DMS53 treated with DMSO at 0.1 percent for 48 hours (cell line): ENCODE data around the gene TMEM270.

ENCODE experiments used
- DNase-seq: peaks from one replicate; lab custom pipeline; 2025; ENCODE audit not compliant: unreplicated experiment; lab: John Stamatoyannopoulos, UW

TMEM270 gene

DNA sequence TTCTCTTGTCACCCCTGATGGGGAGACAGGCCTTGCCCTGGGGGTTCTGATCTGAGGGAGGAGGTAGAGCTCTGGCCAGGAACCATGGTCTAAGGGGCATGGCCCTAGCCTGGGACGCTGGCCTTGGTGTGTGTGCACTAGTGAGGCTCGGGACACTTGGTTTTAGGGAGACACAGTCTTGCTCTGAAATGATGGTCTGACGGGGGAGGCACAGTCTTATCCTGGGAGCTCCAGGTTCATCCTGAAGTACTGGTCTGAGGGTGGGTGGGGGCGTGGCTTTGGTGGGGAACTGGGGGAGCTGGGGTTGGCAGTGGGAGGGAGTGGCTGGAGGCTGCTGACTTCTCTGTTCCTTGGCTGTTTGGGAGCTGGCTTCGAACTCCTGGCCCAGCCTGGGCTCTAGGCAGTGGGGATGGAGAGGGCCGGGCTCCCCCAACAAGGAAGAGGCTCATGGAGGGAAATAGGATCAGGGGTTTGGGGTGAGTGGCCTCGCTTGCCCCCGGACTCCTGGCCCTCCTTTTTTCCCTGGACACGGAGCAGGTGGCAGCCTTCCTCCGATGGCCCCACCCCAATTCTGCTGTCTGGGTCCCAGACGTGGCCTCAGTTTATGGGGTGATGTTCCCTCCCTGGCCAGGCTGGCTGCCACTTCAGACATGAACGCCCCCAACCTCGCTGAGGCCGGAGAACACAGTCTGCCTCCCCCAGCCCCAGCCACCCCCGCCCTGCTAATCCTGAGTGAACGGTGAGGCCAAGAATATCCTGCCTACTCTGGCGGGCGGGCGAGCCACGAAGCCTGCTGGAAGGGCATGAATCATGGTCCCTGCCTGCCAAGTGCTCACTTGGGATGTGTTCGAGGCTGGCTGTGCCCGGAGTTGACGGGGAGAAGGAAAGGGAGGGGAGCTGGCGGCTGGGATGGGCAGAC lies 43.5 kb downstream of the TMEM270 start:
- no peak for DNase-seq

DNA sequence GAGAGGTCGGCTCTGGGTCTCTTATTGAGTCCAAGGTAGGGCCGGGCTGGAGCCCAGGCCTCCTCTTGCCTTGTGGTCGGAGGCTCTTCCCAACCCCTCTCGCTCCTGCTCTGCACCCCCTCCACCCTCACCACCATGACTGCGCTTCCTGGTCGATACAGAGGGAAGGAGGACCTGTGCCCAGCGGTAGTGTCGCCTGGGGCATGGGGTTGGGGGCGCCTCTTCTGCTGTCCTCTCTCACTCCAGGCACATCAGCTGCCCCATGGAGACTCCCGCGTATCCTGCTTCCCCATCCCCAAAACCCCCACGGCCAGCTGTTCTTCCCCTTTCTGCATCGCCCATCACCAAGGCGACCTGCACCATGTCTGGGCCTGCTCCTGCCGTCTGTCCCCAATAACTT lies 44.4 kb downstream of the TMEM270 start:
- DNase-seq, result no peak

DNA sequence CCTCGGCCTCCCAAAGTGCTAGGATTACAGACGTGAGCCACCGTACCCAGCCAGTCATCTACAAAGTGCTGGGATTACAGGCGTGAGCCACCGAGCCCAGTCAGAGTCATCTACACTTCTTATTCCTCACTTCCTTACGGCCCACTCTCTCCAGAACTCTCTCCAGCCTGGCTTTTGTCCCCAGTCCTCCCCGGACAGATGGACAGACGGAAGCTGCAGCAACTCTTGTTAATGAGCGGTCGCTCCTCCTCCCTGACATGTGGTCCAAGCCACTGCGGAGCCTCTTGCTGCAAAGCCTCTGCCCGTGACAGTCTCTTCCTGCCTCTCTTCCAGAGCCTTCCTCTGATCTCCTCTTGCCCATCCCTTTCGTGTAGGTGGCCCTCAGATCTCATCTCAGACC lies 45.9 kb downstream of the TMEM270 start:
- DNase-seq, result no peak

GRCh38 chr7:73907554-73908122 lies 46.7 kb downstream of the TMEM270 start:
- DNase-seq, result no peak

GRCh38 chr7:73908123-73908611 lies 47.2 kb downstream of the TMEM270 start:
- no peak for DNase-seq

GRCh38 chr7:73909051-73909941 lies 48.3 kb downstream of the TMEM270 start:
- no peak for DNase-seq

GRCh38 chr7:73909996-73910395 lies 49.0 kb downstream of the TMEM270 start:
- no peak for DNase-seq

- no peak for DNase-seq
These were observed 51.3 kb downstream of the TMEM270 start for GRCh38 chr7:73912223-73912622.
